Immature natural killer cell (primary cell): ENCODE results near the gene TBX5. TPM values are rescaled to one million over a fixed set of nuclear protein-coding genes. Genes with fewer than 3 reads are reported as not detected.

ENCODE experiments used
- DNase-seq, 3 donors: peaks; one replicate each; pipeline ENCODE4 v3.0.0; 2022; ENCODE audit warnings: mixed read lengths in 1 of 3
- H3K27ac Mint-ChIP-seq, 6 donors: one replicate each; pipeline ENCODE4 v1.8.0; 2020; ENCODE audit warnings: mixed read lengths in 6 of 6, mild to moderate bottlenecking in 5 of 6, inconsistent platforms in 4 of 6, moderate library complexity in 3 of 6
- H3K27me3 Mint-ChIP-seq, 3 donors: one replicate each; pipeline ENCODE4 v1.8.0; 2020 to 2021; ENCODE audit warnings: low read depth in 3 of 3, mild to moderate bottlenecking in 3 of 3, mixed read lengths in 3 of 3, moderate library complexity in 3 of 3, inconsistent platforms in 1 of 3
- H3K36me3 Mint-ChIP-seq, 3 donors: one replicate each; pipeline ENCODE4 v1.8.0; 2020; ENCODE audit warnings: mixed read lengths in 3 of 3, inconsistent platforms in 2 of 3, mild to moderate bottlenecking in 2 of 3
- H3K4me1 Mint-ChIP-seq, 2 donors: one replicate each; pipeline ENCODE4 v1.8.0; 2020; ENCODE audit warnings: inconsistent platforms in 2 of 2, mild to moderate bottlenecking in 2 of 2, mixed read lengths in 2 of 2, moderate library complexity in 1 of 2
- H3K4me3 Mint-ChIP-seq, 5 donors: one replicate each; pipeline ENCODE4 v1.8.0; 2020; ENCODE audit warnings: mild to moderate bottlenecking in 5 of 5, mixed read lengths in 5 of 5, inconsistent platforms in 3 of 5, moderate library complexity in 3 of 5
- H3K9me3 Mint-ChIP-seq, 6 donors: one replicate each; pipeline ENCODE4 v1.8.0; 2020; ENCODE audit warnings: mild to moderate bottlenecking in 6 of 6, mixed read lengths in 6 of 6, inconsistent platforms in 4 of 6, moderate library complexity in 3 of 6
- polyA plus RNA-seq, 3 donors: library from polyadenylated mRNA; unstranded; fragments of 300-500 nt; fragmentation: Illumina TruSeq; gene quantifications; one replicate each; pipeline ENCODE4 v1.2.3, GENCODE V29; 2021

The TBX5 gene
- polyA plus RNA-seq, 3 donors from 2014 or later, result not detected

GRCh38 chr12:114306646-114307045 lies 99.3 kb downstream of the TBX5 start:
- Mint-ChIP-seq H3K27me3 (no peaks in the 10 kb centered on the region), H3K4me1 (no peaks in the 10 kb centered on the region), H3K9me3 (peaks cover 0 to 3% (median under 1%) of the 10 kb centered on the region in 6 donors), H3K27ac (no peak overlapping the region), H3K4me3 (no peak overlapping the region), H3K36me3 (no peaks in the 10 kb centered on the region)
- no peak for DNase-seq

- peaks cover 0 to 3% (median under 1%) of the 10 kb centered on the region in 6 donors for H3K9me3 Mint-ChIP-seq
- peaks cover 0 to 5% (median 0%) of the 10 kb centered on the region in 3 donors for H3K27me3 Mint-ChIP-seq
- no peak overlapping the region for H3K27ac Mint-ChIP-seq
- no peaks in the 10 kb centered on the region for H3K4me1 Mint-ChIP-seq
- H3K4me3 Mint-ChIP-seq, result no peak overlapping the region
- no peaks in the 10 kb centered on the region for H3K36me3 Mint-ChIP-seq
- no peak for DNase-seq
Observed at GRCh38 chr12:114305446-114305845, 100.5 kb downstream of the TBX5 start.
